ENCODE results near the gene RLN3.

- TF ChIP-seq, protein P1, sequence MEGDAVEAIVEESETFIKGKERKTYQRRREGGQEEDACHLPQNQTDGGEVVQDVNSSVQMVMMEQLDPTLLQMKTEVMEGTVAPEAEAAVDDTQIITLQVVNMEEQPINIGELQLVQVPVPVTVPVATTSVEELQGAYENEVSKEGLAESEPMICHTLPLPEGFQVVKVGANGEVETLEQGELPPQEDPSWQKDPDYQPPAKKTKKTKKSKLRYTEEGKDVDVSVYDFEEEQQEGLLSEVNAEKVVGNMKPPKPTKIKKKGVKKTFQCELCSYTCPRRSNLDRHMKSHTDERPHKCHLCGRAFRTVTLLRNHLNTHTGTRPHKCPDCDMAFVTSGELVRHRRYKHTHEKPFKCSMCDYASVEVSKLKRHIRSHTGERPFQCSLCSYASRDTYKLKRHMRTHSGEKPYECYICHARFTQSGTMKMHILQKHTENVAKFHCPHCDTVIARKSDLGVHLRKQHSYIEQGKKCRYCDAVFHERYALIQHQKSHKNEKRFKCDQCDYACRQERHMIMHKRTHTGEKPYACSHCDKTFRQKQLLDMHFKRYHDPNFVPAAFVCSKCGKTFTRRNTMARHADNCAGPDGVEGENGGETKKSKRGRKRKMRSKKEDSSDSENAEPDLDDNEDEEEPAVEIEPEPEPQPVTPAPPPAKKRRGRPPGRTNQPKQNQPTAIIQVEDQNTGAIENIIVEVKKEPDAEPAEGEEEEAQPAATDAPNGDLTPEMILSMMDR (IDR thresholded peaks at IDR 0.05): no peak
- TF ChIP-seq POLR2A (IDR thresholded peaks at IDR 0.05): no peak
Observed at GRCh38 chr19:14078411-14078810, 50.5 kb downstream of the RLN3 start.

Measured in body of pancreas (tissue), 4 donors.